ENCODE results near the gene BMPR2.

Gene BMPR2

DNA sequence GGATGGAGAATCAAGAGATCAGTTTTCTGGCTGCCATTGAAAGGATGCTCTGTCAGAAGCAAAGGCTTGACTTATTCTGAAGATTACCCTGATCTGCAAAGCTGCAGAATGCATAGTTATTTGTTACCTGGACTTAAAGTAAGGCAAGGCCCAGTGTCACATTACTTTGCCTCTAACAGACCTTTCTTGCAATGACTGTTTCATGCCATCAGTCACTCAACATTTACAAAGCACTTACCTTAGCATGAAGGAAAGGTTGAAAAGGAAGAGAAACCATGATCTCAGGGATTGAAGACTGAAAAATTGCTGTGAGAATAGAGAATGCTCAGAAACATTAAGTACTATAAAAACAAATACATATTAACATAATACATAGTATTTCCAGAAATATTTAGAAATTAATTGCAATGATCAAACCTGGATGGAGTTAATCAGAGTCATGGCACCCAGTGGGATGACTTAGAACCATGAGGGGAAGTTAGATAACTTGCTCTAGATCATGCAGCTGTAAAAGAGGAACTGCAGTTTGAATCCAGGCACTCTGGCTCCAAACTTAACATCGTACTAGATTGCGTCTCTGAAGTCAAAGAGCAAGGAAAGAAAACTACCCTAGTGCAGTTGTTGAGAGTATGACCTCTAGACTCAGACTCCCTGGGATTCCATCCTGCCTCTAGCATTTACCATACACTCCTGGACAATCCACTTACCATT lies 232.2 kb downstream of the BMPR2 start:
- DNase-seq: peak; percentile 72 to 88 (median 80)

DNA sequence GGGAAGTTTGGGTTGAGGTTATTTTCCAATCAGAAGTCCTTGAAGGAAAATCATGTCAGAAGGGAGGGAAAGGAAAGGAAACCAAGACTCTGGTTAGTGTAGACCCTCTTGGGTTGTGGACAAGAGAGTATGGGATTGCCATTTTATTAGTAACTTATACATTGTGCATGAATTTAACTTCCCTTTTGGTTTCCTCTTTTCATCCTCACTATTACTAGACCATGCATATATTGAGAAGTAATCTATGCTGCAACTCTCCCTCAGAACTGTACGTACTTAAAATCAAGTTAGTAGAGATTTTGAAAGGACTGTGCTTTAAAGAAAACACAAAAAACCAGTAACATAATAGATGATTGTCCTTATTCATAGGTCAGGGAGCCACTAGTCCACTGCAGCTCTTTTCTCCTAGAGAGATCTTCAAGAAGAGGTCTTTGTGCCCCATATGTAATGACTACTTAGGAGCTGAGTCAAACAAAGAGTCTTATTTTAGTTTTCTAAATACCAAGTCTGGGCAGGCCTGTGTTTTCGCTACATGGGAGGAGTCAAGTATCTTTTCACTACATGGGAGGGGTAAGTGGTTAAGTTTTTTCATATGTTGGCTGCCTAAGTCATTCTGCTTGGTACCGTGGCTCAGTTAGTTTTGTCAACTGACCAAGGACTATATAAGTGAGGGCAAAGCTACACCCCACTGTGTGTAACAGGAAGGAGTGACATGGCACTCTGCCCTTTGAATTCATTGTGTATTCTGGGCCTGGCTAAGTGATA lies 233.4 kb downstream of the BMPR2 start:
- peak; percentile 14 to 82 (median 48) for DNase-seq

DNA sequence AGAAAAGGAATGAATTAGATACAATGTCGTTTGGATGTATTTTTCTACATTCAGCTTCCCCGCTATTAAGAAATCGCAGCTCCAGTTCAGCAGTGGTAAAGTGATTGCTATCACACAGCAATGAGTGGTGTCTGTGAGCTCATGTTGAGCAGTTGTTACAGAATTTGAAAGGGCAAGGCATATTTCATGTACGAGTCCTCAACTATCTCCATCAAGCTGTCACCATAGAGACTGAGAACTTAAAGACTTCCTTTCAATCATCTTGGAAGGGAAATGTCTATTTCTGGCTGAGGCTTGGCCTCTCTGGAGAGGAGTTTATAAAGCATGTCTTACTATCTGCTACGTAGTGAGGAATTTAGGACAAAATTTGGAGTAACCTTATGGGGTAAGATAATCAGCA lies 234.3 kb downstream of the BMPR2 start:
- DNase-seq: peak in 1 of 4 experiments; percentile 25

DNA sequence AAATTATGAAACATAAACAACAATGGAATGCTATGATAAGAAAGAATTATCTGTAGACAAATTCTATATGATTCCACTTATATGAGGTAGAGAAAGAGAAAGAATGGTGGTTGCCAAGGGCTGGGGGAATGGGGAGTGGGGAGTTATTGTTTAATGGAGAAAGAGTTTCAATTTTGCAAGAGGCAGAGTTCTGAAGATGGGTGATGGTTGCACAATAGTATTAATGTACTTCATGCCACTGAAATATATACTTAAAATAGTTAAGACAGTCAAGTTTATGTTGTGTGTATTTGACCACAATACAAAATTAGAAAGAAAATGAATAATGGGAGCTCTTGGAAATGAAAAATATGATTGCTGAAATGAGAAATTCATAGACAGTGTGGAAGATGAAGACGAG lies 236.0 kb downstream of the BMPR2 start:
- DNase-seq: no peak

DNA sequence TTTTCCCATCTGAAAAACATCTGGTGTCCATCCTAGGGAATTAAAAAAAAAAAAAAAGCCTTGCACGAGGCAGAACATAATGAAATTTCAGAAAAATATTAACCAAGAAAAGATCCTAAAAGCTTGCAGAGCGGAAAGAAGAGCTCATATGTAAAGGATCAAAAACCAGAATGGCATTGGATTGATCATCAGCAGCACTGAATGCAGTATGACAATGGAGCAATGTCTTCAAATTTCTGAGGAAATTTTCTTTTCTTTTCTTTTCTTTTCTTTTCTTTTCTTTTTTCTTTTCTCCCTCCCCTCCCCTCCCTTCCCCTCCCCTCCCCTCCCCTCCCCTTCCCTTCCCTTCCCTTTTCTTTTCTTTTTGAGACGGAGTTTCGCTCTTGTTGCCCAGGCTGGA lies 237.4 kb downstream of the BMPR2 start:
- DNase-seq: no peak

All from suppressor macrophage (primary cell).